Calu3 (cell line): ENCODE results near the gene METTL24. TPM values are rescaled to one million over a fixed set of nuclear protein-coding genes. Genes with fewer than 3 reads are reported as not detected.

Source experiments
- BruUV-seq: library from RNA; stranded (reverse); fragments of 400-500 nt; replicated peaks from 2 replicates; lab custom pipeline; 2021; lab: Mats Ljungman, UMichigan
- CTCF ChIA-PET: fragments of 300-600 bp; sonication (Branson Sonifier 250); formaldehyde crosslinking; loops from one replicate; lab custom pipeline; 2022; ENCODE audit warnings: antibody characterized with exemption; lab: Charles Lee
- DNase-seq: peaks from one replicate; pipeline ENCODE4 v3.0.0; 2022
- H3K27ac Mint-ChIP-seq: one replicate; pipeline ENCODE4 v1.8.0; 2022; ENCODE audit warnings: mixed read lengths; ENCODE audit not compliant: unreplicated experiment
- H3K27me3 Mint-ChIP-seq: one replicate; pipeline ENCODE4 v1.8.0; 2022; ENCODE audit warnings: mixed read lengths; ENCODE audit not compliant: unreplicated experiment
- H3K36me3 Mint-ChIP-seq: one replicate; pipeline ENCODE4 v1.8.0; 2022; ENCODE audit warnings: mild to moderate bottlenecking, moderate library complexity, mixed read lengths; ENCODE audit not compliant: insufficient read depth, unreplicated experiment
- H3K4me1 Mint-ChIP-seq: one replicate; pipeline ENCODE4 v1.8.0; 2022; ENCODE audit warnings: mild to moderate bottlenecking, low read depth, mixed read lengths; ENCODE audit not compliant: unreplicated experiment
- H3K4me3 Mint-ChIP-seq: one replicate; pipeline ENCODE4 v1.8.0; 2022; ENCODE audit warnings: mild to moderate bottlenecking, low read depth, moderate library complexity, mixed read lengths; ENCODE audit not compliant: unreplicated experiment
- H3K9me3 Mint-ChIP-seq: one replicate; pipeline ENCODE4 v1.8.0; 2022; ENCODE audit warnings: low read depth, mixed read lengths; ENCODE audit not compliant: unreplicated experiment
- intact Hi-C: fragments of 100-400 bp; cut with micrococcal nuclease; formaldehyde crosslinking; loops from one replicate; pipeline ENCODE4 v1.10.0; 2022; ENCODE audit not compliant: unreplicated experiment
- total RNA-seq: library from RNA; stranded (reverse); gene quantifications from 2 replicates; pipeline ENCODE4 v1.2.3, GENCODE V29; 2022
- TF ChIP-seq, protein P1 (sequence below): fragments of 200-600 bp; IDR thresholded peaks from one replicate; pipeline ENCODE4 v1.8.0; 2022; ENCODE audit warnings: antibody characterized with exemption; ENCODE audit not compliant: unreplicated experiment

METTL24 gene
- total RNA-seq, 1 experiment from 2014 or later: not detected

DNA sequence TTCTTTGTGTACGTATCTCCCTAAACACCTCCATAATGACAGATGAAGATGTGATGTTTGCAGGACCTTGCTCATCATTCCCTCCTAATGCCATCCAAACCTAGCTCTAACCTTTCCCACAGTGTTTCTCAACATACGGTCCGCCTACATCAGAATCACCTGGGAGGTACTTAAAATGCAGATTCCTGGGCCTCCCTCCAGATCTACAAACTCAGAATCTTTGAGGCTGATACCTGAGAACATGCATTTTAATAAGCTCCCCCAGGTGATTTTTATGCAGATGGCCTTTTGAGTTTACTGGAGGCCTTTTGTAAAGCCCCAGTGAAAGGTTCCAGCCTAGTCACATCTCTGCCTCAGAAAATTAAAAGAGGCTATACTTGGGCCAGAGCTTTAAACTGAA, 40.5 kb downstream of the METTL24 start:
- H3K4me3 Mint-ChIP-seq: no peak overlapping the region
- TF ChIP-seq, protein P1, sequence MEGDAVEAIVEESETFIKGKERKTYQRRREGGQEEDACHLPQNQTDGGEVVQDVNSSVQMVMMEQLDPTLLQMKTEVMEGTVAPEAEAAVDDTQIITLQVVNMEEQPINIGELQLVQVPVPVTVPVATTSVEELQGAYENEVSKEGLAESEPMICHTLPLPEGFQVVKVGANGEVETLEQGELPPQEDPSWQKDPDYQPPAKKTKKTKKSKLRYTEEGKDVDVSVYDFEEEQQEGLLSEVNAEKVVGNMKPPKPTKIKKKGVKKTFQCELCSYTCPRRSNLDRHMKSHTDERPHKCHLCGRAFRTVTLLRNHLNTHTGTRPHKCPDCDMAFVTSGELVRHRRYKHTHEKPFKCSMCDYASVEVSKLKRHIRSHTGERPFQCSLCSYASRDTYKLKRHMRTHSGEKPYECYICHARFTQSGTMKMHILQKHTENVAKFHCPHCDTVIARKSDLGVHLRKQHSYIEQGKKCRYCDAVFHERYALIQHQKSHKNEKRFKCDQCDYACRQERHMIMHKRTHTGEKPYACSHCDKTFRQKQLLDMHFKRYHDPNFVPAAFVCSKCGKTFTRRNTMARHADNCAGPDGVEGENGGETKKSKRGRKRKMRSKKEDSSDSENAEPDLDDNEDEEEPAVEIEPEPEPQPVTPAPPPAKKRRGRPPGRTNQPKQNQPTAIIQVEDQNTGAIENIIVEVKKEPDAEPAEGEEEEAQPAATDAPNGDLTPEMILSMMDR: no peak
- H3K27ac Mint-ChIP-seq: no peak overlapping the region
- CTCF ChIA-PET: interaction anchor here (0.7 kb wide), 1 partner anchor 42 kb away, joined by 3 read pairs; no protein-coding TSS in a partner anchor
- no TSS peak for BruUV-seq
- H3K9me3 Mint-ChIP-seq: no peaks in the 10 kb centered on the region
- intact Hi-C loops: no loop called here
- no peak for DNase-seq
- H3K36me3 Mint-ChIP-seq: peaks cover 4% of the 10 kb centered on the region
- H3K4me1 Mint-ChIP-seq: no peaks in the 10 kb centered on the region
- peaks cover 51% of the 10 kb centered on the region for H3K27me3 Mint-ChIP-seq

GRCh38 chr6:110317189-110317588, 41.0 kb downstream of the METTL24 start:
- Mint-ChIP-seq H3K4me3 (no peak overlapping the region), H3K9me3 (no peaks in the 10 kb centered on the region), H3K27ac (no peak overlapping the region), H3K27me3 (peaks cover 55% of the 10 kb centered on the region), H3K36me3 (peaks cover 4% of the 10 kb centered on the region), H3K4me1 (no peaks in the 10 kb centered on the region)
- CTCF ChIA-PET: interaction anchor here (0.7 kb wide), 1 partner anchor 42 kb away, joined by 3 read pairs; no protein-coding TSS in a partner anchor
- TF ChIP-seq, protein P1: no peak
- intact Hi-C loops: no loop called here
- no TSS peak for BruUV-seq
- DNase-seq: no peak

- intact Hi-C loops: no loop called here
- H3K27ac Mint-ChIP-seq: no peak overlapping the region
- peaks cover 4% of the 10 kb centered on the region for H3K36me3 Mint-ChIP-seq
- DNase-seq: no peak
- TF ChIP-seq, protein P1: no peak
- H3K4me1 Mint-ChIP-seq: no peaks in the 10 kb centered on the region
- H3K4me3 Mint-ChIP-seq: no peak overlapping the region
- CTCF ChIA-PET: no interaction called here
- peaks cover 61% of the 10 kb centered on the region for H3K27me3 Mint-ChIP-seq
- H3K9me3 Mint-ChIP-seq: no peaks in the 10 kb centered on the region
- no TSS peak for BruUV-seq
Observed at GRCh38 chr6:110315869-110316398, 42.2 kb downstream of the METTL24 start.

GRCh38 chr6:110315207-110315868, 42.8 kb downstream of the METTL24 start:
- H3K27me3 Mint-ChIP-seq: peaks cover 67% of the 10 kb centered on the region
- no TSS peak for BruUV-seq
- H3K36me3 Mint-ChIP-seq: peaks cover 4% of the 10 kb centered on the region
- H3K9me3 Mint-ChIP-seq: no peaks in the 10 kb centered on the region
- no peak overlapping the region for H3K27ac Mint-ChIP-seq
- no peak overlapping the region for H3K4me3 Mint-ChIP-seq
- intact Hi-C loops: no loop called here
- H3K4me1 Mint-ChIP-seq: no peaks in the 10 kb centered on the region
- CTCF ChIA-PET: no interaction called here
- TF ChIP-seq, protein P1: no peak
- DNase-seq: no peak
